Sciatic nerve (tissue), 2 donors: ENCODE measurements around the gene FAM171A1. TPM values are rescaled to one million over a fixed set of nuclear protein-coding genes. Genes with fewer than 3 reads are reported as not detected.

Experiments
- ATAC-seq: fragments of 200-7000 bp; cut with Tn5 transposase; one replicate; pipeline ENCODE4 v1.9.1; 2020; ENCODE audit warnings: mild to moderate bottlenecking, moderate library complexity
- DNase-seq: peaks from one replicate; pipeline ENCODE4 v3.0.0-alpha.2; 2020; ENCODE audit warnings: low spot score
- intact Hi-C: fragments of 100-400 bp; cut with DNase I; formaldehyde crosslinking; loops from one replicate; pipeline ENCODE4 v1.14.2; 2022
- total RNA-seq: library from RNA; stranded (reverse); fragmentation: NEBNext Ultra II Directional; extraction: Animal tissue kit (Norgen Biotek cat#: 25700); gene quantifications from one replicate; pipeline ENCODE4 v1.2.1, GENCODE V29; 2021
- donor health status: DM: no; HTN: no; CAD: no.
- donor health status: DM: no; HTN: no; CAD: no.

The FAM171A1 gene
- total RNA-seq, 1 donor from 2014 or later = 32.6 TPM

- no peak for DNase-seq
- intact Hi-C loops = loop anchor here (10.0 kb wide), 1 partner anchor 164 kb away; no protein-coding TSS in a partner anchor
- no peak for ATAC-seq
Measured at GRCh38 chr10:15378569-15378968, 7.5 kb upstream of the FAM171A1 start.

- ATAC-seq = no peak
- intact Hi-C loops = loop anchor here (10.0 kb wide), 1 partner anchor 160 kb away; no protein-coding TSS in a partner anchor
- DNase-seq = no peak
Measured at GRCh38 chr10:15374566-15374965, 3.5 kb upstream of the FAM171A1 start.

GRCh38 chr10:15374156-15374555 is 3.1 kb upstream of the FAM171A1 start:
- intact Hi-C loops = loop anchor here (10.0 kb wide), 1 partner anchor 159 kb away; no protein-coding TSS in a partner anchor
- DNase-seq (no peak), ATAC-seq (no peak)

GRCh38 chr10:15373199-15373598 is 2.1 kb upstream of the FAM171A1 start:
- intact Hi-C loops = loop anchor here (10.0 kb wide), 1 partner anchor 158 kb away; no protein-coding TSS in a partner anchor
- ATAC-seq = no peak
- no peak for DNase-seq

GRCh38 chr10:15370212-15370855 is 755 bp downstream of the FAM171A1 start:
- ATAC-seq (peak; percentile 60), DNase-seq (peak; percentile 62)
- intact Hi-C loops = loop anchor here (10.0 kb wide), 1 partner anchor 156 kb away; no protein-coding TSS in a partner anchor

GRCh38 chr10:15369256-15370211 is 1.6 kb downstream of the FAM171A1 start:
- intact Hi-C loops = loop anchor here (10.0 kb wide), 1 partner anchor 155 kb away; no protein-coding TSS in a partner anchor
- peak; percentile 50 for ATAC-seq
- DNase-seq = no peak

GRCh38 chr10:15368101-15368855 is 2.8 kb downstream of the FAM171A1 start:
- DNase-seq = no peak
- ATAC-seq = no peak
- intact Hi-C loops = no loop called here

GRCh38 chr10:15367296-15368085 is 3.6 kb downstream of the FAM171A1 start:
- no peak for DNase-seq
- ATAC-seq = peak; percentile 46
- intact Hi-C loops = no loop called here

- intact Hi-C loops = no loop called here
- no peak for DNase-seq
- no peak for ATAC-seq
Measured at GRCh38 chr10:15365692-15366091, 5.4 kb downstream of the FAM171A1 start.

GRCh38 chr10:15364001-15364400 is 7.1 kb downstream of the FAM171A1 start:
- ATAC-seq (no peak), DNase-seq (no peak)
- intact Hi-C loops = no loop called here

GRCh38 chr10:15363031-15363430 is 8.1 kb downstream of the FAM171A1 start:
- DNase-seq (no peak), ATAC-seq (no peak)
- intact Hi-C loops = no loop called here

GRCh38 chr10:15361131-15361530 is 10.0 kb downstream of the FAM171A1 start:
- intact Hi-C loops = no loop called here
- DNase-seq (no peak), ATAC-seq (no peak)

- no peak for ATAC-seq
- intact Hi-C loops = no loop called here
- DNase-seq = no peak
Measured at GRCh38 chr10:15360566-15360965, 10.5 kb downstream of the FAM171A1 start.

GRCh38 chr10:15353471-15354017 is 17.5 kb downstream of the FAM171A1 start:
- DNase-seq (no peak), ATAC-seq (no peak)
- intact Hi-C loops = no loop called here

- no peak for DNase-seq
- no peak for ATAC-seq
- intact Hi-C loops = no loop called here
Measured at GRCh38 chr10:15352836-15353235, 18.3 kb downstream of the FAM171A1 start.

- DNase-seq (no peak), ATAC-seq (no peak)
- intact Hi-C loops = no loop called here
Measured at GRCh38 chr10:15352201-15352600, 18.9 kb downstream of the FAM171A1 start.

- DNase-seq (no peak), ATAC-seq (no peak)
- intact Hi-C loops = no loop called here
Measured at GRCh38 chr10:15351099-15351820, 19.8 kb downstream of the FAM171A1 start.
